Fibroblast of pulmonary artery (primary cell): Measurements from ENCODE around the gene OR10P1.

Source experiments
- DNase-seq: peaks from one replicate; pipeline ENCODE4 v3.0.0-alpha.2; 2010; ENCODE audit warnings: low read depth
- H3K4me3 ChIP-seq: replicated peaks from 2 replicates; pipeline ENCODE4 v1.5.1; 2011; ENCODE audit warnings: low read depth, mild to moderate bottlenecking, control low read depth, low read length, moderate library complexity
- CTCF ChIP-seq: IDR thresholded peaks from 2 replicates; pipeline ENCODE4 v1.5.1; 2011; ENCODE audit warnings: mild to moderate bottlenecking, control low read depth, low read length, inconsistent platforms; ENCODE audit errors: missing control alignments

OR10P1 gene

GRCh38 chr12:55651299-55651683, 14.6 kb downstream of the OR10P1 start:
- no peak overlapping the region for H3K4me3 ChIP-seq
- TF ChIP-seq CTCF: no peak
- DNase-seq: no peak

- TF ChIP-seq CTCF: no peak
- DNase-seq: no peak
- H3K4me3 ChIP-seq: no peak overlapping the region
Observed at GRCh38 chr12:55652352-55652751, 15.7 kb downstream of the OR10P1 start.

GRCh38 chr12:55653031-55653430, 16.3 kb downstream of the OR10P1 start:
- no peak for TF ChIP-seq CTCF
- no peak overlapping the region for H3K4me3 ChIP-seq
- no peak for DNase-seq

- DNase-seq: no peak
- H3K4me3 ChIP-seq: no peak overlapping the region
- TF ChIP-seq CTCF: no peak
Observed at GRCh38 chr12:55654511-55655214, 18.0 kb downstream of the OR10P1 start.

GRCh38 chr12:55657212-55657611, 20.5 kb downstream of the OR10P1 start:
- TF ChIP-seq CTCF: no peak
- no peak for DNase-seq
- no peak overlapping the region for H3K4me3 ChIP-seq

- no peak for TF ChIP-seq CTCF
Observed at GRCh38 chr12:55658212-55658611, 21.5 kb downstream of the OR10P1 start.

More at GRCh38 chr12:55658212-55658611, 21.5 kb downstream of the OR10P1 start:
- DNase-seq: no peak
- no peak overlapping the region for H3K4me3 ChIP-seq
